HEK293 (cell line): ENCODE results near the gene SF3B4.
"Not testable (repeated sequence)": the region's sequence is repeated elsewhere in the genome, so short reads cannot be mapped to it uniquely, and the experiment has no call there.

Experiments used
- CTCF ChIA-PET: fragments of 350-600 bp; formaldehyde crosslinking; extraction: SDS; loops from one replicate; lab custom pipeline; 2021; ENCODE audit warnings: antibody characterized with exemption; lab: Yijun Ruan, JAX
- POLR2A ChIA-PET: fragments of 300-600 bp; formaldehyde crosslinking; extraction: SDS; loops from one replicate; lab custom pipeline; 2020; ENCODE audit warnings: antibody characterized with exemption, inconsistent platforms; lab: Yijun Ruan, JAX
- H3K27ac ChIP-seq: fragments of 200-500 bp; sonication (Bioruptor generic); 2 replicates; pipeline ENCODE4 v1.5.1; 2014; ENCODE audit warnings: low read depth, low read length, control low read depth, inconsistent platforms; ENCODE audit errors: extremely low read depth
- H3K36me3 ChIP-seq, 2 experiments: fragments of 200-500 bp in 1 of 2; sonication (Bioruptor generic) in 1 of 2; 1 replicate in 1 of 2; 2 replicates in 1 of 2; pipeline ENCODE4 v1.5.1; 2014 to 2017; ENCODE audit warnings: inconsistent platforms in 2 of 2, low read length in 2 of 2; ENCODE audit not compliant: control insufficient read depth in 2 of 2, insufficient read depth in 1 of 2
- H3K4me1 ChIP-seq: fragments of 200-500 bp; sonication (Bioruptor generic); 2 replicates; pipeline ENCODE4 v1.5.1; 2014; ENCODE audit warnings: mild to moderate bottlenecking, low read length, inconsistent platforms; ENCODE audit not compliant: control insufficient read depth, insufficient read depth
- H3K4me3 ChIP-seq: 2 replicates; pipeline ENCODE4 v1.5.1; 2011; ENCODE audit warnings: low read depth, mild to moderate bottlenecking, control low read depth, low read length, moderate library complexity
- H3K9me3 ChIP-seq: fragments of 200-500 bp; sonication (Bioruptor generic); 2 replicates; pipeline ENCODE4 v1.5.1; 2014; ENCODE audit warnings: low read depth, low read length, inconsistent platforms; ENCODE audit not compliant: control insufficient read depth, insufficient read depth
- EGR2 ChIP-seq: fragments of 450-650 bp; formaldehyde crosslinking; IDR thresholded peaks from 2 replicates; pipeline ENCODE4 v1.5.1; 2016; ENCODE audit warnings: low read depth, missing biosample characterization, missing genetic modification characterization
- GLIS1 ChIP-seq: fragments of 450-650 bp; formaldehyde crosslinking; IDR thresholded peaks from 2 replicates; pipeline ENCODE4 v1.5.1; 2016; ENCODE audit warnings: missing biosample characterization, missing genetic modification characterization
- HIC1 ChIP-seq: fragments of 450-650 bp; formaldehyde crosslinking; IDR thresholded peaks from 2 replicates; pipeline ENCODE4 v1.5.1; 2016; ENCODE audit warnings: missing biosample characterization, missing genetic modification characterization
- KLF1 ChIP-seq: fragments of 450-650 bp; formaldehyde crosslinking; IDR thresholded peaks from 2 replicates; pipeline ENCODE4 v1.5.1; 2016; ENCODE audit warnings: missing biosample characterization, missing genetic modification characterization
- KLF16 ChIP-seq: fragments of 450-650 bp; formaldehyde crosslinking; IDR thresholded peaks from 2 replicates; pipeline ENCODE4 v1.5.1; 2017; ENCODE audit warnings: missing biosample characterization, missing genetic modification characterization
- REPIN1 ChIP-seq: fragments of 450-650 bp; formaldehyde crosslinking; IDR thresholded peaks from 2 replicates; pipeline ENCODE4 v1.5.1; 2017; ENCODE audit warnings: missing biosample characterization, missing genetic modification characterization, low read depth
- SCRT1 ChIP-seq: fragments of 450-650 bp; formaldehyde crosslinking; IDR thresholded peaks from 2 replicates; pipeline ENCODE4 v1.5.1; 2016; ENCODE audit warnings: missing biosample characterization, missing genetic modification characterization, borderline replicate concordance
- SCRT2 ChIP-seq: fragments of 450-650 bp; formaldehyde crosslinking; IDR thresholded peaks from 2 replicates; pipeline ENCODE4 v1.5.1; 2016; ENCODE audit warnings: missing biosample characterization, missing genetic modification characterization
- YY1 ChIP-seq: fragments of 450-650 bp; formaldehyde crosslinking; IDR thresholded peaks from 2 replicates; pipeline ENCODE4 v1.5.1; 2018; ENCODE audit warnings: missing biosample characterization, missing genetic modification characterization
- ZBTB17 ChIP-seq: fragments of 450-650 bp; formaldehyde crosslinking; IDR thresholded peaks from 2 replicates; pipeline ENCODE4 v1.5.1; 2016; ENCODE audit warnings: missing biosample characterization, missing genetic modification characterization
- ZNF132 ChIP-seq: fragments of 450-650 bp; formaldehyde crosslinking; IDR thresholded peaks from 2 replicates; pipeline ENCODE4 v1.5.1; 2017; ENCODE audit warnings: missing biosample characterization, missing genetic modification characterization, borderline replicate concordance
- ZNF354C ChIP-seq: fragments of 450-650 bp; formaldehyde crosslinking; IDR thresholded peaks from 2 replicates; pipeline ENCODE4 v1.5.1; 2016; ENCODE audit warnings: missing biosample characterization, missing genetic modification characterization, low read depth, borderline replicate concordance
- ZNF362 ChIP-seq: fragments of 450-650 bp; formaldehyde crosslinking; IDR thresholded peaks from 2 replicates; pipeline ENCODE4 v1.5.1; 2016; ENCODE audit warnings: missing biosample characterization, missing genetic modification characterization
- ZNF558 ChIP-seq: fragments of 450-650 bp; formaldehyde crosslinking; IDR thresholded peaks from 2 replicates; pipeline ENCODE4 v1.5.1; 2016; ENCODE audit warnings: missing biosample characterization, missing genetic modification characterization
- ZNF585B ChIP-seq: fragments of 450-650 bp; formaldehyde crosslinking; IDR thresholded peaks from 2 replicates; pipeline ENCODE4 v1.5.1; 2016; ENCODE audit warnings: missing biosample characterization, missing genetic modification characterization
- ZNF626 ChIP-seq: fragments of 450-650 bp; sonication (Bioruptor Pico); formaldehyde crosslinking; IDR thresholded peaks from 2 replicates; pipeline ENCODE4 v1.5.1; 2018; ENCODE audit warnings: missing biosample characterization, missing genetic modification characterization, inconsistent platforms
- ZNF837 ChIP-seq: fragments of 450-650 bp; formaldehyde crosslinking; IDR thresholded peaks from 2 replicates; pipeline ENCODE4 v1.5.1; 2016; ENCODE audit warnings: missing biosample characterization, missing genetic modification characterization
- TF ChIP-seq, protein P1 (sequence below): fragments of 450-650 bp; formaldehyde crosslinking; IDR thresholded peaks from 2 replicates; pipeline ENCODE4 v1.5.1; 2017; ENCODE audit warnings: missing biosample characterization, missing genetic modification characterization

The SF3B4 gene

DNA sequence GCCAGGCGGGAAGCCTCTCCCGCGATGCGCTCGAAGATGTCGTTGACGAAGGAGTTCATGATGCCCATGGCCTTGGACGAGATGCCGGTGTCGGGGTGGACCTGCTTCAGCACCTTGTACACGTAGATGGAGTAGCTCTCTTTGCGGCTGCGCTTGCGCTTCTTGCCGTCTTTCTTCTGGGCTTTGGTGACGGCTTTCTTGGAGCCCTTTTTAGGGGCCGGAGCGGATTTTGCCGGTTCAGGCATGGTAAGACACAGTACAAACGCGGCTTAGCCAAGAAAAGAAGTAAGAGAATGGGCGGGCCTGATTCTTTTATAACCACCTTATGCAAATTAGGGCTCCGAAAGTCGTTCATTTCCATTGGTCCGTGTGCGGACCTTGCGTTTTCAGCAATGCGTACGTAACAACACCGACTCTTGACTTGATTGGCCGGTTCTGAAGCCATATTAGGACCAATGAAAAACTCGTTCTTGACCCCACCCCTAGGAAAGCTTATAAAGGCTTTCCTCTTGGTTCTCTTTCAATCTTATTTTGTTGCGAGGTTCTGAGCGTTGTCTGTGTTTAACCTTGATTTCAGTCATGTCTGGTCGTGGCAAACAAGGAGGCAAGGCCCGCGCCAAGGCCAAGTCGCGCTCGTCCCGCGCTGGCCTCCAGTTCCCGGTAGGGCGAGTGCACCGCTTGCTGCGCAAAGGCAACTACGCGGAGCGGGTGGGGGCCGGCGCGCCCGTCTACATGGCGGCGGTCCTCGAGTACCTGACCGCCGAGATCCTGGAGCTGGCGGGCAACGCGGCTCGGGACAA, 41.0 kb downstream of the SF3B4 start (continued):
- TF ChIP-seq, protein P1, sequence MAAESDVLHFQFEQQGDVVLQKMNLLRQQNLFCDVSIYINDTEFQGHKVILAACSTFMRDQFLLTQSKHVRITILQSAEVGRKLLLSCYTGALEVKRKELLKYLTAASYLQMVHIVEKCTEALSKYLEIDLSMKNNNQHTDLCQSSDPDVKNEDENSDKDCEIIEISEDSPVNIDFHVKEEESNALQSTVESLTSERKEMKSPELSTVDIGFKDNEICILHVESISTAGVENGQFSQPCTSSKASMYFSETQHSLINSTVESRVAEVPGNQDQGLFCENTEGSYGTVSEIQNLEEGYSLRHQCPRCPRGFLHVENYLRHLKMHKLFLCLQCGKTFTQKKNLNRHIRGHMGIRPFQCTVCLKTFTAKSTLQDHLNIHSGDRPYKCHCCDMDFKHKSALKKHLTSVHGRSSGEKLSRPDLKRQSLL (tag by site-specific recombination) = no peak; the same call in 1 of the 2 replicates
- TF ChIP-seq ZNF585B (tag by site-specific recombination) (no peak), ZNF626 (tag by site-specific recombination) (no peak), SCRT1 (no peak), ZNF132 (no peak), KLF16 (tag by site-specific recombination) (0 out of 2 replicates have a peak, but pooled peaks have one; percentile 22), KLF1 (tag by site-specific recombination) (peak; percentile 51; the same call in 1 of the 2 replicates), EGR2 (tag by site-specific recombination) (no peak), GLIS1 (tag by site-specific recombination) (no peak; the same call in 1 of the 2 replicates), ZNF354C (no peak), ZNF558 (tag by site-specific recombination) (no peak), ZNF362 (tag by site-specific recombination) (no peak), YY1 (tag by site-specific recombination) (peak; percentile 50), ZBTB17 (tag by site-specific recombination) (no peak), ZNF837 (0 out of 2 replicates have a peak, but pooled peaks have one; percentile 63)

DNA sequence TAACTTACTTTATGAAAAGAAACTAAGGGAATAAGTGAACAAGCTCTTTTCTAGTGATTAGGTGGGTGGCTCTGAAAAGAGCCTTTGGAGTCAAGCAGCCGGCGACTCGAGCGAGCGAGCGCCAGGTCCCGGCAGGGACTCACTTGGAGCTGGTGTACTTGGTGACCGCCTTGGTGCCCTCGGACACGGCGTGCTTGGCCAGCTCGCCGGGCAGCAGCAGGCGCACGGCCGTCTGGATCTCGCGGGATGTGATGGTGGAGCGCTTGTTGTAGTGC, 41.5 kb downstream of the SF3B4 start:
- H3K27ac ChIP-seq = peak overlapping the region; percentile 39
- not testable (repeated sequence) for H3K4me1 ChIP-seq, H3K36me3 ChIP-seq
- ChIA-PET CTCF (interaction anchor here (0.7 to 1.3 kb wide), 2 partner anchors 194 to 283 kb away, joined by 3 to 5 read pairs; no protein-coding TSS in a partner anchor), POLR2A (interaction anchor here (0.5 to 4.0 kb wide), 18 partner anchors 14 to 359 kb away, joined by 3 to 48 read pairs (median 8); partner anchors contain the start of genes BOLA1, MTMR11, SF3B4 and SV2A)
- TF ChIP-seq REPIN1 = 0 out of 2 replicates have a peak, but pooled peaks have one; percentile 6
- TF ChIP-seq HIC1 (tag by site-specific recombination) = peak; percentile 74
- TF ChIP-seq SCRT2 = peak; percentile 11; the same call in 1 of the 2 replicates
- TF ChIP-seq YY1 (tag by site-specific recombination) = 0 out of 2 replicates have a peak, but pooled peaks have one; percentile 48
- TF ChIP-seq, all 188 proteins: peak for 4; not testable (repeated sequence) for 184
- not testable (repeated sequence) for H3K9me3 ChIP-seq
- peak overlapping the region; percentile 58 for H3K4me3 ChIP-seq
